Measurements from ENCODE around the gene SHC2.

- TF ChIP-seq POLR2A (IDR thresholded peaks at IDR 0.05) (no peak), CTCF (IDR thresholded peaks at IDR 0.05) (no peak)
These were observed 18.1 kb upstream of the SHC2 start for GRCh38 chr19:478976-479375.
